Measurements from ENCODE around the gene CYP27A1.

DNA sequence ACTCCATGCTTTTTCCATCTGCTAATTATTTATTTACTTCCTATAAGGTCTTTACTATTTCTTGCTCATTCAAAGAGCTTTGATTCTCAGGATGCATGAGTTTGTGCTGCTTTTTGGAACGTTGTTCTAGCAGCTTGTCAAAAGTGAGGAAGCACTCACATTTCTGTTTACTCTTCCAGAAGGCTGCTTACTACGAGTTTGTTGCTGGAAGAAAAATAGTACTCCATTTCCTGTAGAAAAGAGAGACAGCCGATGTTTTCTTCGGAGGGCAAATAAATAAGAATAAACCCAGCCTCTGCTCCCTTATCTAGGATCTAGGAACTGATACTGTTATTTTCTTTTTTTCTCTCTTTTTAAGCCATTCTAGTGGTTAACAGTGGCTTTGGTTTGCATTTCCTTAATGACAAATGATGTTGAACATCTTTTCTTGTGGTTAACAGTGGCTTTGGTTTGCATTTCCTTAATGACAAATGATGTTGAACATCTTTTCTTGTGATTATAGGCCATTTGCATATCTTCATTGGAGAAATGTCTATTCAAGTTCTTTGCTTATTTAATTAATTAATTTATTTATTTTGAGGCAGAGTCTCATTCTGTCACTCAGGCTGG, 20.5 kb downstream of the CYP27A1 start:
- TF ChIP-seq, protein P1, sequence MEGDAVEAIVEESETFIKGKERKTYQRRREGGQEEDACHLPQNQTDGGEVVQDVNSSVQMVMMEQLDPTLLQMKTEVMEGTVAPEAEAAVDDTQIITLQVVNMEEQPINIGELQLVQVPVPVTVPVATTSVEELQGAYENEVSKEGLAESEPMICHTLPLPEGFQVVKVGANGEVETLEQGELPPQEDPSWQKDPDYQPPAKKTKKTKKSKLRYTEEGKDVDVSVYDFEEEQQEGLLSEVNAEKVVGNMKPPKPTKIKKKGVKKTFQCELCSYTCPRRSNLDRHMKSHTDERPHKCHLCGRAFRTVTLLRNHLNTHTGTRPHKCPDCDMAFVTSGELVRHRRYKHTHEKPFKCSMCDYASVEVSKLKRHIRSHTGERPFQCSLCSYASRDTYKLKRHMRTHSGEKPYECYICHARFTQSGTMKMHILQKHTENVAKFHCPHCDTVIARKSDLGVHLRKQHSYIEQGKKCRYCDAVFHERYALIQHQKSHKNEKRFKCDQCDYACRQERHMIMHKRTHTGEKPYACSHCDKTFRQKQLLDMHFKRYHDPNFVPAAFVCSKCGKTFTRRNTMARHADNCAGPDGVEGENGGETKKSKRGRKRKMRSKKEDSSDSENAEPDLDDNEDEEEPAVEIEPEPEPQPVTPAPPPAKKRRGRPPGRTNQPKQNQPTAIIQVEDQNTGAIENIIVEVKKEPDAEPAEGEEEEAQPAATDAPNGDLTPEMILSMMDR (IDR thresholded peaks at IDR 0.05): no peak
- no peak for TF ChIP-seq POLR2AphosphoS5 (IDR thresholded peaks at IDR 0.05; ENCODE audit: insufficient read depth in 1 of 2, low read depth in 1 of 2)

All from vagina (tissue), 2 donors.